Measurements from ENCODE around the gene PPT1.

Gene PPT1

GRCh38 chr1:40027647-40028046 lies 69.4 kb downstream of the PPT1 start:
- H3K36me3 ChIP-seq (ENCODE audit: control insufficient read depth, insufficient read depth, low read length), result no peaks in the 10 kb centered on the region
- H3K27ac ChIP-seq (ENCODE audit: low read depth, low read length, severe bottlenecking), result no peak overlapping the region

GRCh38 chr1:40024671-40025070 lies 72.4 kb downstream of the PPT1 start:
- H3K36me3 ChIP-seq (ENCODE audit: control insufficient read depth, insufficient read depth, low read length), result no peaks in the 10 kb centered on the region
- no peak overlapping the region for H3K27ac ChIP-seq (ENCODE audit: low read depth, low read length, severe bottlenecking)
- H3K9me3 ChIP-seq (ENCODE audit: control insufficient read depth, low read length), result no peaks in the 10 kb centered on the region
- no peak overlapping the region for H3K4me3 ChIP-seq (ENCODE audit: extremely low read depth, insufficient read depth, low read length, poor library complexity, severe bottlenecking)
- H3K4me1 ChIP-seq (ENCODE audit: control insufficient read depth, insufficient read depth, low read length, poor library complexity, severe bottlenecking), result no peaks in the 10 kb centered on the region
- WGBS, 2 experiments (ENCODE audit: insufficient coverage in 2 of 2), result no CpG with 5 or more reads among the region's 2 CpGs

More at GRCh38 chr1:40027647-40028046, 69.4 kb downstream of the PPT1 start:
- Histone ChIP-seq H3K4me3 (ENCODE audit: extremely low read depth, insufficient read depth, low read length, poor library complexity, severe bottlenecking) (no peak overlapping the region), H3K9me3 (ENCODE audit: control insufficient read depth, low read length) (no peaks in the 10 kb centered on the region), H3K4me1 (ENCODE audit: control insufficient read depth, insufficient read depth, low read length, poor library complexity, severe bottlenecking) (no peaks in the 10 kb centered on the region)

GRCh38 chr1:40023379-40023944 lies 73.6 kb downstream of the PPT1 start:
- Histone ChIP-seq H3K36me3 (ENCODE audit: control insufficient read depth, insufficient read depth, low read length) (no peaks in the 10 kb centered on the region), H3K9me3 (ENCODE audit: control insufficient read depth, low read length) (no peaks in the 10 kb centered on the region), H3K27ac (ENCODE audit: low read depth, low read length, severe bottlenecking) (no peak overlapping the region), H3K4me3 (ENCODE audit: extremely low read depth, insufficient read depth, low read length, poor library complexity, severe bottlenecking) (no peak overlapping the region), H3K4me1 (ENCODE audit: control insufficient read depth, insufficient read depth, low read length, poor library complexity, severe bottlenecking) (no peaks in the 10 kb centered on the region)
- 81 to 82% methylated on average over 3 of the region's 4 CpGs for WGBS, 2 experiments (ENCODE audit: insufficient coverage in 2 of 2)

Measured in mesodermal cell (in vitro differentiated cells).